Stimulated activated effector memory CD8-positive, alpha-beta T cell treated with anti-CD3 and anti-CD28 coated beads, Interleukin-12 subunit alpha, Interleukin-12 subunit beta, amount 100 ng/mL, for 72 hours (primary cell): ENCODE data around the gene GALNT2.

Experiments used
- ATAC-seq: fragments of 150-1000 bp; cut with Tn5 transposase; 2 replicates; pipeline ENCODE4 v1.10.0; 2021
- DNase-seq, 2 donors: peaks; one replicate each; pipeline ENCODE4 v3.0.0; 2021 to 2022; ENCODE audit warnings: low spot score in 2 of 2
- H3K27ac Mint-ChIP-seq: one replicate; pipeline ENCODE4 v1.8.0; 2022; ENCODE audit warnings: mild to moderate bottlenecking, mixed read lengths
- H3K36me3 Mint-ChIP-seq: one replicate; pipeline ENCODE4 v1.8.0; 2022; ENCODE audit warnings: mild to moderate bottlenecking, mixed read lengths
- H3K4me1 Mint-ChIP-seq: one replicate; pipeline ENCODE4 v1.8.0; 2022; ENCODE audit warnings: mixed read lengths
- H3K4me3 Mint-ChIP-seq: one replicate; pipeline ENCODE4 v1.8.0; 2022; ENCODE audit warnings: mild to moderate bottlenecking, mixed read lengths
- H3K9me3 Mint-ChIP-seq: one replicate; pipeline ENCODE4 v1.8.0; 2022; ENCODE audit warnings: mixed read lengths

Gene GALNT2

GRCh38 chr1:230074762-230075161 lies 7.7 kb downstream of the GALNT2 start:
- ATAC-seq (no peak), DNase-seq (no peak)
- peaks cover 57% of the 10 kb centered on the region for H3K4me1 Mint-ChIP-seq
- H3K36me3 Mint-ChIP-seq, result peaks cover 7% of the 10 kb centered on the region
- no peak overlapping the region for H3K4me3 Mint-ChIP-seq
- H3K9me3 Mint-ChIP-seq, result no peaks in the 10 kb centered on the region
- H3K27ac Mint-ChIP-seq, result no peak overlapping the region

DNA sequence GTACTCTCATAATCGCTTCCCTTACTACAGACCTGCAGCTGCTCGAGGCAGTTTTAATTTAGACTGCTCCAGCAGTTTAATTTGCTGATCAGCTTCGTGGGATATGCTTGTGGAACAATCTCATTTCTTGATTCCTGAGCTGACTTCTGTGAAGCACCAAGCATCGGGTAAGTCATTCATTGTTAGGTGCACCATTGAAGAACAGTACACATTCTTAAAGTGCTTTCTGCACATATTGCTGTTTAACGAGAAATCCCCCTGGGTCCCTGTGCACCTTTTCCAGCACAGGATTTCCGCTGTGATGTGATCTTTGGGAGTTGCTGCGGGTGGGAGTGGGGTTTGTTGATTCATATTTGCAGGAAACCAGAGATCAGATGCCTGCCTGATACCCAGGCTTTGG lies 9.1 kb downstream of the GALNT2 start:
- Mint-ChIP-seq H3K36me3 (peaks cover 7% of the 10 kb centered on the region), H3K4me3 (no peak overlapping the region), H3K9me3 (no peaks in the 10 kb centered on the region), H3K27ac (peak overlapping the region; percentile 46), H3K4me1 (peaks cover 49% of the 10 kb centered on the region)
- no peak for DNase-seq
- ATAC-seq, result no peak

- Mint-ChIP-seq H3K4me1 (peaks cover 47% of the 10 kb centered on the region), H3K27ac (peak overlapping the region; percentile 46), H3K4me3 (peak overlapping the region; percentile 6), H3K9me3 (no peaks in the 10 kb centered on the region), H3K36me3 (peaks cover 12% of the 10 kb centered on the region)
- no peak for DNase-seq
- peak; percentile 69 for ATAC-seq
Observed at GRCh38 chr1:230077011-230077410, 10.0 kb downstream of the GALNT2 start.

DNA sequence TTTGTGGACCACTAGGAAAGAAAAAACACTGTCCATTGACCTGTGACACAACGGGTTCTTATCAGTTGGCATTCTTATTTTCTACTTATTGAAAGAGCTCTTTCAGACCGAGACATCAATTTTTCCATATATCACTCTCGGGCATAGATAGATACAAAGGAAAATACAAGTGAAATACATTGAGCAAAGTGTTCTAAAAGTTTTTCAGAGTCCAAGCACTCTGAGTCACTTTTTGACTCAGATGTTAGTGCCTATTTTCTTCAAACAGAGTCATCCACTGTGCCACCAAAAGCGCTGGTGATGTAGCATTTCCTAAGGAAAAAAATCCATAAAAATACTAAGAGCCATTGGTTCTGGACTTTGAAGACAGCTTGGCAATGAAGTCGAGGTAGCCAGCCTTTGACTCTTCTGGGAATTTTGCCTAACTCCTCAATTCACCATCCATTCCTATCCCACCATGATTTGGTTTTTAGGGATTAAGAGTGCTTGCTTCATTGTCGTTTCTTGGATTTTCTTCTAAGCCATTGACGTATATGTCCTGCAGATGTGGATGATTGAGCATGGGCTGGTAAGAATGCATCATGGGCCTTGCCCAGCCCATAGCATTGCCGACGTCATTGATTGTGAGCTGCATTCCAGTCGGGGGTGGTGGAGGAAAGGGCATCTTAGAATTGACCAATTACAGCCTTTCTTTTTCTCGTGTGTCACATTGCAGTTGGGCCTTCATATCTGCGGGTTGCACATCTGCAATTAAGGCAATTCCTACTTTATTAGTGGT lies 10.6 kb downstream of the GALNT2 start:
- H3K9me3 Mint-ChIP-seq, result peaks cover 3% of the 10 kb centered on the region
- H3K27ac Mint-ChIP-seq, result peak overlapping the region; percentile 46
- H3K4me3 Mint-ChIP-seq, result peak overlapping the region; percentile 6
- DNase-seq (no peak), ATAC-seq (no peak)
- H3K36me3 Mint-ChIP-seq, result peaks cover 18% of the 10 kb centered on the region
- peaks cover 50% of the 10 kb centered on the region for H3K4me1 Mint-ChIP-seq

DNA sequence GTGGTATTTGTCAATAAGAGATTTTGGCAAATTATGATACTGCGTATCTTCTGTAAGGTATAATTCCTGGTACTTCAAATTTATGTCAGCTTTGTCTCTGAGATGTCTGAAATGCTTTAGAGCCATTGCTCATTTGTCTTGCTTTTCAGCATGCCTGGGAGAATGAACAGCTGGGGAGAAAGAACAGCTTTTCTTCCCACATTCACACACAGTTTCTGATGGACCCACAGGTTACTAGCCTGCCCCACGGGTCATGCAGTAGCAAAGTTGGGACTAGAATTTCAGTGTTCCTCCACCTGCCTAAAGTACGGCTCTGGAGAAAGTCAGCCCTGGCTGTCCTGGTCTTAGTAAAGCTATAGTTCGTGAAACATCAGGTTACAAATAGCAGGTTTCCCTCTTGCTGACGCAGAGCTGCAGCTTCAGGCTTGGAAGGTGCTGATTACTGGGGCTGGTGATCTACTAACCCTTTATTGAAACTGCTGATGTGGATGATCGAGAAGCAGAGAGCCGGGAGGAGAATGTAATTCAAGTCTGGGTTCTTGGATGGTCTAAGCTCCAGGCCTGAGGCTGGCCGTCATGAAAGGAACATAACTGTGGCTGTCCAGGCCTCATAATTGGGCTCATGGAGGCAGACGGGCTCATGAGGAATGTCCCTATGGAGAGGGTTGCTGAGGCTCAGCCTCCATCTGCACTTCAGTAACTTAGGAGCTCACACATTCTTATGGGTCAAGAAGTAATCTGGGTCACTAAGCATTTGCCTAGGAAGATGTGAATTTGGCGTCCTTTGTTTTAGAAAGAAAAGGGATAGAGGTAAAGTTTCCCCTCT lies 12.4 kb downstream of the GALNT2 start:
- no peak for ATAC-seq

DNA sequence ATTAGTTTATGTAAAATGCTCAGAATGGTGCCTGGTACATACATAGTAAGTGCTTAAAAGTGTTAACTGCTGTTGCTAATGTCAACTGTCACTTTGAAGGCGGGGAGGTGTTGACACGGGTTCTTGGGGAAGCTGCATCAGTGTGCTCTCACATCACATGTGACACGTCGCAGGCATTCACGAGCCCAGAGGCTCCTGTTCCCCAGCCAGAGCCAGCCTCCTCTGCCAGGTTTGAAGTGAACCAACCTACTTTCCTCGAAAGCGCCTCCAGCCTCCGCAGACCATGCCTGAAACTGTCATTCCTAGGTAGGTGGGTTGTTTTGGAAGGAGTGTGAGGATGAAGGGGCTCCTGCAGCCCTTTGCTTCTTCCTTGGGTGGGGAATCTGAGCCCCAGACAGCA lies 13.8 kb downstream of the GALNT2 start:
- Mint-ChIP-seq H3K9me3 (peaks cover 7% of the 10 kb centered on the region), H3K36me3 (peaks cover 30% of the 10 kb centered on the region), H3K4me3 (no peak overlapping the region), H3K4me1 (peaks cover 60% of the 10 kb centered on the region), H3K27ac (no peak overlapping the region)
- no peak for ATAC-seq
- DNase-seq, result no peak

More for the DNA sequence above, 12.4 kb downstream of the GALNT2 start:
- Mint-ChIP-seq H3K27ac (no peak overlapping the region), H3K4me1 (peaks cover 56% of the 10 kb centered on the region), H3K4me3 (no peak overlapping the region), H3K36me3 (peaks cover 30% of the 10 kb centered on the region), H3K9me3 (peaks cover 7% of the 10 kb centered on the region)
- DNase-seq, result no peak

DNA sequence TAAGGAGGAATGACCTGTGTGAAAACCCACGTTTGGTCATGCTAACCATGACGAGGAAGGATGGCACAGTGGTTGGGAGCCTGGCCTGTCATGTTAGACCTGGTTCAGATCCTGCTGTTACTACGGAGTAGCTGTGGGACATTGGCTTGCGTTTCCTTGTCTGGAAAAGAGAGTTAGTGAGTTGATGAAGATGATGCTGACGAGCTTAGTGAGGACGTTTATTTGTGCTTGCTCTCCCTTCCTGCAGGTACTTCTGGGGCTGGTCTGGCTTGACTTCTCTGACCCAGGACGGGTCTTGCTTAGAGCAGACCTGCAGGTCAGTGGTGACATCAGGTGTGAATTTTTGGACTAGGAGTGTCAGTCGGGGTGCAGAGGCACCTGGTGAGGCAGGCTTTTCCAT lies 14.7 kb downstream of the GALNT2 start:
- H3K4me1 Mint-ChIP-seq, result peaks cover 57% of the 10 kb centered on the region
- peaks cover 7% of the 10 kb centered on the region for H3K9me3 Mint-ChIP-seq
- H3K36me3 Mint-ChIP-seq, result peaks cover 30% of the 10 kb centered on the region

GRCh38 chr1:230082211-230082610 lies 15.2 kb downstream of the GALNT2 start:
- no peak for ATAC-seq
- peaks cover 57% of the 10 kb centered on the region for H3K4me1 Mint-ChIP-seq

More for the DNA sequence above, 14.7 kb downstream of the GALNT2 start:
- DNase-seq, result no peak
- Mint-ChIP-seq H3K27ac (peak overlapping the region; percentile 97), H3K4me3 (no peak overlapping the region)
- ATAC-seq, result no peak

DNA sequence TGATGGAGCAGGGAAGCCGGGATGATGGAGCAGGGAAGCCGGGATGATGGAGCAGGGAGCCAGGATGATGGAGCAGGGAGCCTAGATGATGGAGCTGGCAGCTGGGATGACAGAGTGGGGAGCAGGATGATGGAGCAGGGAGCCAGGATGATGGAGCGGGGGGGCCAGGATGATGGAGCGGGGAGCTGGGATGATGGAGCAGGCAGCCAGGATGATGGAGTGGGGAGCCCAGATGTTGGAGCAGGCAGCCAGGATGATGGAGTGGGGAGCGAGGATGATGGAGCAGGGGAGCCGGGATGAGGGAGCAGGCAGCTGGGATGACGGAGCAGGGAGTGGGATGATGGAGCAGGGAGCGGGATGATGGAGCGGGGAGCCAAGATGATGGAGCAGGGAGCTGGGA lies 16.0 kb downstream of the GALNT2 start:
- Mint-ChIP-seq H3K27ac (peak overlapping the region; percentile 97), H3K4me3 (peak overlapping the region; percentile 41), H3K4me1 (peaks cover 59% of the 10 kb centered on the region), H3K36me3 (peaks cover 23% of the 10 kb centered on the region), H3K9me3 (peaks cover 7% of the 10 kb centered on the region)
- ATAC-seq (no peak), DNase-seq (no peak)

More at GRCh38 chr1:230082211-230082610, 15.2 kb downstream of the GALNT2 start:
- H3K4me3 Mint-ChIP-seq, result peak overlapping the region; percentile 41
- H3K27ac Mint-ChIP-seq, result peak overlapping the region; percentile 97
- H3K36me3 Mint-ChIP-seq, result peaks cover 26% of the 10 kb centered on the region
- no peak for DNase-seq
- peaks cover 7% of the 10 kb centered on the region for H3K9me3 Mint-ChIP-seq

DNA sequence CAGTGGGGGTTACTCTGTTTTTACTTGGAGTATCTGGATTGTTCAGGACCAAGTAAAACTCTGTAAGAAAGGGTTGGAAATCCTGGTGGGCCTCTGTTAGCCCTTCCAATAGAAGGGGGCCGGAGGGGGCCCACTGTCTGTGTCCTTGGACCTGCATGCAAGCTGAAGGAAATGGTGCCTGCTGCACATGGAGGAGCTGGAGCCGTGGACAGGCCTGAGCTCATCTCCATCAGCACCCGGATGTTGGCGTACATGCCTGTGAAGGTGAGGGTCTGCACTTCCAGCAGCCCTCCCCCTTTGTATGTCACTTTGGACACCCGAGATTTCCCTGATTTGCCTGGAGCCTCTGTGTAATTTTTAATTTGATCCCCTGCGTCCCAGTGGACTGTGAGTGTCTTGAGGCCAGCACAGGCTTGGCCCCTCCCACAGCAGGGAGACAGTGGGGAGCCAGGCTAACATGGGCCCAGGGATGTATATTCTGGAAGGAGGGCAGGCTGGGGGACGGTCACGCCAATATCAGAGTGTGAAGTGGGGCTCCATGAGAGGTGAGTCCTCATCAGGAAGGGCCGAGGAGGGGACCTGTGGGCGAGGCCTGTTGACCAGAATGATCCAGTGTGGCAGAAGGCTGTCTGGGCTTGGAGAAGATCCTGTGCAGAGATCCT lies 16.8 kb downstream of the GALNT2 start:
- Mint-ChIP-seq H3K4me1 (peaks cover 59% of the 10 kb centered on the region), H3K4me3 (peak overlapping the region; percentile 47), H3K9me3 (peaks cover 7% of the 10 kb centered on the region), H3K27ac (peak overlapping the region; percentile 85), H3K36me3 (peaks cover 23% of the 10 kb centered on the region)
- ATAC-seq (no peak), DNase-seq (no peak)

DNA sequence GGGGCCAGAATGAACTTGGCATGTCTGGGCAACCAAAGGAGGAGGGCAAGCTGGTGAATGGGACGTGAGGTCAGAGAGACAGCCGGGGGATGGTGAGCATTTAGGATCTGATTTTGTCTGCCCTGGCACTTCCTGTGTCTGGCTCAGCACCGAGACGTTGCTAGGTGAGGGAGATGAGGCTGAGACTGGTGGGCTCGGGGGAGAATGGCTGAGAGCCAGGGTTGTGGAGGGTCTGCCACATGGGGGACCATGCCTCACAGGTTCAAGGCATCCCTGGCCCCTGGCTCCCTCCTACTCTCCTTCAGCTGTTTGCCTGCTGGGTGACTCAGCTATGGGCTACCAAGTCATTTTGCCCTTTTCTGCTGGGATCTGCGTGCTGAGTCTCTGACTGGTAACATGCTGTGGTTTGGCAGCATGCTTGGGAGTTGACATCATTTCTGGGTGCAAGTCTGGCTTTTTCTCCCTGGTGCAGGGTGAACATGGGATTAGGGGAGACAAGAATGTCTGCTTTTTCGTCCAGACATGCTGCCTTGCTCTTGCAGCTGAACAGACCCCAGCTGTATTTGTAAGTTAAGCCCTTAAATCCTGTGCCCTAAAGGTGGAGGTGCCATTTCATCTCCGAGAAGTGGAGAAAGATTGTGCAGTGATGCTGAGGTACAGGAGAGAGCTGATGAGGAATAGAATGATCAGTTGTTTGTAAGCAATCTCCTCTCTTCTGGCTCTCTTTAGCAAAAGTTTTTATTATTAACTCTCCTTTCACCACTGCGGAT lies 17.6 kb downstream of the GALNT2 start:
- Mint-ChIP-seq H3K9me3 (peaks cover 7% of the 10 kb centered on the region), H3K36me3 (peaks cover 28% of the 10 kb centered on the region), H3K4me3 (peak overlapping the region; percentile 47), H3K27ac (peak overlapping the region; percentile 85), H3K4me1 (peaks cover 59% of the 10 kb centered on the region)
- ATAC-seq, result peak; percentile 99
- peak; percentile 44 to 78 for DNase-seq

DNA sequence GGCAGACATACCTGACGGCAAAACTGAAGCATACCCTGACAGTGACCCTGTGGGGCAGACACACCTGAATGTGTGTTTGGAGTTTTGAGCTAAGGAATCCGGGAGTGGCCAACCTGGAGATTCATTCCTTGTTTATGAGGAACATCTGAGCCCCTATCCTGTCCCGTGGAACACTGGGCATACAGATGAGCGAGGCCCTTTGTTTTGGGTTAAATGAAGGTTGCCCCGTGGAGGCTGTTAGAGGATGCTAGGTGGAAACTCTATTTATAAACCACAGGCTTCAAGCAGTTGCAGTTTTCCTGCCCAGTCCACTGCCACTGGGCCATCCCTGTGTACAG lies 18.1 kb downstream of the GALNT2 start:
- H3K36me3 Mint-ChIP-seq, result peaks cover 33% of the 10 kb centered on the region
- no peak overlapping the region for H3K4me3 Mint-ChIP-seq
- no peak for DNase-seq
- ATAC-seq, result no peak
- H3K9me3 Mint-ChIP-seq, result peaks cover 7% of the 10 kb centered on the region
- peaks cover 61% of the 10 kb centered on the region for H3K4me1 Mint-ChIP-seq
- peak overlapping the region; percentile 85 for H3K27ac Mint-ChIP-seq

DNA sequence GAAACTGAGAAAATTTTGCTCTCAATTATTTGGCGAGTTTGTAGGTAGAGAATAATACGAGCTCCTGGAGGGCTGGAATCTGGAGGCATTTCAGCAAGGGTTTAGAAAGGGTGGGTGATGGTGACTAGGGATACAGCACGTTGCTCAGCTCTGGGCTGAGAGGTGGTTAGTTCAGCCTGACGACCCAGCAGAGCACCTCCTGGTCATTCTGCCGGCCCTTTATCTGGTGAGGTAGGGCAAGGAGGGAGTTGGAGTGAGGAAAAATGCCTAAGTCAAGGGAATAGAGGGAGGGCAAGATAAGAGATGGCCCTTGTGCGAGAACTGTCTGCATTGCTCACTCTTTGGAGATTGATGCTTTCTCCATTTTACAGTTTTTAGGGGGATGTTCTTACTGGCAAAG lies 19.1 kb downstream of the GALNT2 start:
- peak overlapping the region; percentile 54 for H3K27ac Mint-ChIP-seq
- H3K36me3 Mint-ChIP-seq, result peaks cover 33% of the 10 kb centered on the region
- DNase-seq, result no peak
- ATAC-seq, result no peak
- H3K4me1 Mint-ChIP-seq, result peaks cover 64% of the 10 kb centered on the region
- no peak overlapping the region for H3K4me3 Mint-ChIP-seq
- H3K9me3 Mint-ChIP-seq, result peaks cover 7% of the 10 kb centered on the region

DNA sequence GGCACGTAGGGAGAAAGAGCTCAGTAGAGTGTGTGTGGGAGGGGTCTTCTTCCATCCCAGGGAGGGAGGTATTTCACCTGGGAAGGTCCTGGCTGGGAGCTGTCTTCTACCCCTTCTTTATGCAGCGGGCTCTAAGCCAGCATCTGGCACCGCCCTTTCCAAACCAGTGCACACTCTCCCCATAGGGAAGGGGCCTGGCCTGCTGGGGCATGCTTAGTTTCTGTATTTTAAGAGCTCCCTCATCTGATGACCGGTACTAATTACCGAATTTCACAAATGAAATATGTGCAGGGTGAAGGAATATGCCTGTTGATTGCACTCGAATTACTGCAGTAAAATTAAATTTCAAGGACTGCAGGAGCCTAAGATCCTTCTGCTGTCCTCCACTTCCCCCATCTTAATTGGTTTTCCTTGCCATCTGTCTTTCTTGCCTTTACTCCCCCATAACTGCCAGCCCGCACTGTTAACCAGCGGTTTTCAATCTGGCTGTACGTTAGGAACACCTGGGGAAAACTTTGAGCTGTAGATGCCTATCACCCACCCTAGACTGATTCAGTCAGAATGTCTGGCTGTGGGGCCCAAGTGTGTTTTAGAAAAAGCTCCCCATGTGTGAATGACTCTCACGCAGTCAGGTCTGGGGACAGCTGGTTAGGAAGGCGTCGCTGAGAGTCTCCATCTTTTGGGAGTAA lies 20.1 kb downstream of the GALNT2 start:
- Mint-ChIP-seq H3K4me3 (no peak overlapping the region), H3K9me3 (peaks cover 7% of the 10 kb centered on the region), H3K36me3 (peaks cover 26% of the 10 kb centered on the region), H3K4me1 (peaks cover 57% of the 10 kb centered on the region), H3K27ac (no peak overlapping the region)
- ATAC-seq (no peak), DNase-seq (no peak)
